Measurements from ENCODE around the gene SIX3. TPM values are rescaled to one million over a fixed set of nuclear protein-coding genes. Genes with fewer than 3 reads are reported as not detected.
A peak's percentile ranks its signal among the peaks of the same experiment; 100 is the strongest.

Gene SIX3
- total and polyA plus RNA-seq, 2 donors (not counting 3 experiments of a cell fraction or from before 2014, with no cell fraction given), result not detected

DNA sequence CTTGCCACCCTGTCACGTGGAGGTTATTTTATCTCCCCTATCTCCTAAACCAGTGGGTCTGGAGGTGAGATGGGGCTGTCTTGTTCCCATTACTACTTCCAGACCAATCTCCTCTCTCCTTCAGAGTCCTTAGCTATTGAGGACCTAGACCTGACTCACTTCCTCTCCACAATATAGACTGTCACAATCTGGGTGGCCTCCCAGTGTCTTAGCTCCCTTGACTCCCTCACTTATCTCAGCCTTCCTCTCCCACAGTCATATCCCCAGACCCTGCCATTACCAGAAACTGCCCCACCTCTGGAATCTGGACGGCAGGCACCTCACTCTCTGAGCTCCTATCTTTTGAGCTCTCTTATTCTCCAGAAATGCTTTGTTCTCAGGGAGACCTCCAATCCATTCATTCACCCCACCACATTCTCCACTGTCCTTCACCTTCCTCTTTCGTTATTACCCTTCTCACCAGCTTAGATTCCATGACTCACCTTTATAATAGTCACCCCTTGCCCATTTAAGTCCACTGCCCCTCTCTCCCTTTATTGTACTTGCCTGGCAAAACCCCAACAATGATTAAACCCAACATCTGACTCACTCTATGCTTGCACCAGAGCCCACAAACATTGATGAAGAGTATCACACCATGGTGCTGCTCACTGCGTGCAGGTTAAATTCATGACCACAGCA is 23.3 kb upstream of the SIX3 start:
- Histone ChIP-seq H2AFZ (ENCODE audit: low read depth, low read length) (no peak overlapping the region), H3K4me1 (ENCODE audit: control insufficient read depth, extremely low read depth, insufficient read depth, low read length) (no peaks in the 10 kb centered on the region), H3K4me2 (ENCODE audit: insufficient read depth, low read length) (no peak overlapping the region), H3K79me2 (ENCODE audit: control insufficient read depth, insufficient read depth, low read length) (no peaks in the 10 kb centered on the region), H3K9me3 (replicated peaks; ENCODE audit: control insufficient read depth, insufficient read depth, low read length) (no peaks in the 10 kb centered on the region), H3K27me3 (ENCODE audit: control insufficient read depth in 2 of 2, insufficient read depth in 2 of 2, low read length in 2 of 2) (peaks cover 19 to 35% of the 10 kb centered on the region in 2 experiments), H3K36me3 (ENCODE audit: control insufficient read depth in 2 of 2, extremely low read depth in 1 of 2, insufficient read depth in 2 of 2, low read length in 2 of 2) (no peaks in the 10 kb centered on the region), H3K9ac (replicated peaks; ENCODE audit: extremely low read depth, insufficient read depth, low read length) (no peak overlapping the region), H3K4me3 (replicated peaks in 1 of 3; ENCODE audit: insufficient read depth in 1 of 3, low read depth in 1 of 3, low read length in 3 of 3) (no peak overlapping the region), H3K27ac (ENCODE audit: insufficient read depth, low read depth, low read length) (no peak overlapping the region), H4K20me1 (replicated peaks; ENCODE audit: control insufficient read depth, extremely low read depth, insufficient read depth, low read length) (no peaks in the 10 kb centered on the region), H3K9me1 (replicated peaks; ENCODE audit: control insufficient read depth, extremely low read depth, insufficient read depth, low read length) (no peaks in the 10 kb centered on the region)
- DNase-seq (ENCODE audit: low read depth, low spot score) (no peak), FAIRE-seq (no peak)
- BruUV-seq (replicated peaks), result no TSS peak
- ChIA-PET CTCF (interaction anchor here (0.8 to 2.6 kb wide), 3 partner anchors 8 to 874 kb away, joined by 3 to 8 read pairs (median 3); no protein-coding TSS in a partner anchor), POLR2A (no interaction called here)
- intact Hi-C loops (cut with micrococcal nuclease) (no loop called here), dilution Hi-C loops (cut with MboI; ENCODE audit: extremely low pct_ligation_motif_present, low sequenced_read_pairs) (no loop called here)
- TF ChIP-seq JUN (IDR thresholded peaks at IDR 0.05; ENCODE audit: borderline replicate concordance, insufficient read depth, insufficient read length, low read depth) (no peak), GATA2 (IDR thresholded peaks at IDR 0.05; ENCODE audit: insufficient read depth, insufficient read length, low read depth, low read length) (no peak), MYC (IDR thresholded peaks at IDR 0.05; ENCODE audit: low read depth, low read length) (no peak), POLR2A (IDR thresholded peaks at IDR 0.05; ENCODE audit: low read depth, low read length) (no peak), POLR2AphosphoS5 (IDR thresholded peaks at IDR 0.05; ENCODE audit: insufficient read depth, low read depth, low read length) (no peak), FOS (IDR thresholded peaks at IDR 0.05; ENCODE audit: borderline replicate concordance, insufficient read depth, low read length) (peak; percentile 27), EZH2 (IDR thresholded peaks at IDR 0.05; ENCODE audit: borderline replicate concordance, low read depth, low read length, severe bottlenecking) (no peak)
- TF ChIP-seq, protein P1, sequence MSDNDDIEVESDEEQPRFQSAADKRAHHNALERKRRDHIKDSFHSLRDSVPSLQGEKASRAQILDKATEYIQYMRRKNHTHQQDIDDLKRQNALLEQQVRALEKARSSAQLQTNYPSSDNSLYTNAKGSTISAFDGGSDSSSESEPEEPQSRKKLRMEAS (IDR thresholded peaks at IDR 0.05; ENCODE audit: insufficient read depth, insufficient read length), result no peak
